H1 (cell line): ENCODE results near the gene GREB1L. TPM values are rescaled to one million over a fixed set of nuclear protein-coding genes. Genes with fewer than 3 reads are reported as not detected.

Experiments used
- CTCF ChIA-PET: fragments of 300-600 bp; sonication (Branson Sonifier 250); formaldehyde crosslinking; loops from one replicate; lab custom pipeline; 2021; ENCODE audit not compliant: partially characterized antibody; lab: Charles Lee
- POLR2A ChIA-PET: fragments of 300-600 bp; sonication (Branson Sonifier 250); formaldehyde crosslinking; loops from one replicate; lab custom pipeline; 2021; ENCODE audit warnings: inconsistent platforms; ENCODE audit not compliant: partially characterized antibody; lab: Charles Lee
- DNase-seq, 2 experiments: peaks; one replicate each; pipeline versions ENCODE4 v3.0.0 to v3.0.0-alpha.2; 2010 to 2022; ENCODE audit warnings: low spot score in 2 of 2, low read depth in 1 of 2, mixed read lengths in 1 of 2
- FAIRE-seq: peaks from 2 replicates; lab custom pipeline; 2011; peaks lifted over from hg19 to GRCh38; lab: Jason Lieb, UNC
- H2AFZ ChIP-seq: 2 replicates; pipeline ENCODE4 v1.8.1; 2012; ENCODE audit warnings: low read length, inconsistent platforms
- H2AK5ac ChIP-seq: 2 replicates; pipeline ENCODE4 v1.6.1; 2013; ENCODE audit warnings: low read depth, low read length
- H2BK120ac ChIP-seq: replicated peaks from 2 replicates; pipeline ENCODE3; 2013; ENCODE audit warnings: low read depth, low read length, inconsistent platforms
- H2BK12ac ChIP-seq: 2 replicates; pipeline ENCODE4 v1.6.1; 2013; ENCODE audit warnings: low read depth, low read length
- H2BK15ac ChIP-seq: 2 replicates; pipeline ENCODE4 v1.6.1; 2013; ENCODE audit warnings: low read length
- H2BK20ac ChIP-seq: 2 replicates; pipeline ENCODE4 v1.6.1; 2013; ENCODE audit warnings: low read length
- H2BK5ac ChIP-seq: 2 replicates; pipeline ENCODE4 v1.6.1; 2013; ENCODE audit warnings: low read depth, low read length
- H3K14ac ChIP-seq: 2 replicates; pipeline ENCODE4 v1.6.1; 2013; ENCODE audit warnings: inconsistent platforms; ENCODE audit not compliant: insufficient read length
- H3K18ac ChIP-seq: 2 replicates; pipeline ENCODE4 v1.6.1; 2013; ENCODE audit warnings: low read length; ENCODE audit errors: extremely low read depth
- H3K23ac ChIP-seq: 2 replicates; pipeline ENCODE4 v1.6.1; 2013; ENCODE audit warnings: inconsistent platforms; ENCODE audit not compliant: insufficient read length
- H3K23me2 ChIP-seq: 2 replicates; pipeline ENCODE4 v1.6.1; 2013; ENCODE audit warnings: low read depth, low read length
- H3K27ac ChIP-seq: 2 replicates; pipeline ENCODE4 v1.6.1; 2011; ENCODE audit warnings: low read depth, low read length, inconsistent platforms
- H3K27me3 ChIP-seq, 4 experiments: replicated peaks in 1 of 4; 1 replicate in 1 of 4; 2 replicates in 3 of 4; pipeline versions ENCODE4 v1.6.1 to v1.8.1; 2011 to 2013; ENCODE audit warnings: low read length in 3 of 4, mild to moderate bottlenecking in 3 of 4, inconsistent platforms in 2 of 4, mixed read lengths in 2 of 4, moderate library complexity in 1 of 4; ENCODE audit not compliant: control insufficient read depth in 3 of 4, insufficient read depth in 3 of 4; ENCODE audit errors: extremely low read depth in 1 of 4
- H3K36me3 ChIP-seq, 4 experiments: 2 replicates each; pipeline versions ENCODE4 v1.6.1 to v1.8.1; 2011 to 2013; ENCODE audit warnings: mild to moderate bottlenecking in 4 of 4, low read length in 3 of 4, moderate library complexity in 2 of 4, control low read depth in 1 of 4, inconsistent platforms in 1 of 4; ENCODE audit not compliant: insufficient read depth in 4 of 4, control insufficient read depth in 2 of 4
- H3K4ac ChIP-seq: replicated peaks from 2 replicates; pipeline ENCODE3; 2013; ENCODE audit warnings: low read length, low read depth, mixed read lengths, inconsistent platforms; ENCODE audit not compliant: insufficient read length
- H3K4me1 ChIP-seq, 4 experiments: replicated peaks in 1 of 4; 1 replicate in 1 of 4; 2 replicates in 3 of 4; pipeline versions ENCODE4 v1.6.1 to v1.8.1; 2011 to 2013; ENCODE audit warnings: low read length in 3 of 4, inconsistent platforms in 2 of 4, mixed read lengths in 1 of 4; ENCODE audit not compliant: insufficient read depth in 4 of 4, control insufficient read depth in 3 of 4
- H3K4me2 ChIP-seq, 2 experiments: 2 replicates each; pipeline versions ENCODE4 v1.6.1 to v1.8.1; 2011 to 2013; ENCODE audit warnings: low read depth in 2 of 2, low read length in 2 of 2, control low read depth in 1 of 2, inconsistent platforms in 1 of 2, mild to moderate bottlenecking in 1 of 2; ENCODE audit not compliant: insufficient read depth in 1 of 2
- H3K4me3 ChIP-seq, 4 experiments: fragments of 200-600, 300-600 bp in 1 of 4; sonication (generic), shearing (Covaris generic), sonication (Bioruptor Twin) in 1 of 4; 2 replicates each; pipeline versions ENCODE4 v1.5.1 to v1.8.1; 2011 to 2016; ENCODE audit warnings: low read length in 4 of 4, low read depth in 3 of 4, control low read depth in 2 of 4, inconsistent platforms in 2 of 4, mild to moderate bottlenecking in 2 of 4, mixed read lengths in 1 of 4, moderate library complexity in 1 of 4; ENCODE audit not compliant: insufficient read depth in 2 of 4; ENCODE audit errors: extremely low read depth in 1 of 4
- H3K56ac ChIP-seq: replicated peaks from 2 replicates; pipeline ENCODE3; 2013; ENCODE audit warnings: low read depth, mild to moderate bottlenecking, mixed read lengths, low read length, inconsistent platforms; ENCODE audit not compliant: insufficient read length
- H3K79me1 ChIP-seq: 2 replicates; pipeline ENCODE4 v1.6.1; 2013; ENCODE audit warnings: low read depth, low read length, control low read depth
- H3K79me2 ChIP-seq, 2 experiments: 2 replicates each; pipeline versions ENCODE4 v1.6.1 to v1.8.1; 2012 to 2013; ENCODE audit warnings: low read length in 2 of 2, mild to moderate bottlenecking in 2 of 2, inconsistent platforms in 1 of 2; ENCODE audit not compliant: insufficient read depth in 2 of 2, control insufficient read depth in 1 of 2
- H3K9ac ChIP-seq, 4 experiments: replicated peaks in 1 of 4; 1 replicate in 1 of 4; 2 replicates in 3 of 4; pipeline versions ENCODE4 v1.6.1 to v1.8.1; 2011 to 2013; ENCODE audit warnings: low read depth in 3 of 4, low read length in 3 of 4, control low read depth in 2 of 4, mild to moderate bottlenecking in 2 of 4, moderate library complexity in 2 of 4, inconsistent platforms in 1 of 4; ENCODE audit errors: extremely low read depth in 1 of 4
- H3K9me3 ChIP-seq, 2 experiments: 2 replicates each; pipeline versions ENCODE4 v1.6.1 to v1.8.1; 2012 to 2013; ENCODE audit warnings: mild to moderate bottlenecking in 2 of 2, moderate library complexity in 2 of 2, control low read depth in 1 of 2, inconsistent platforms in 1 of 2, low read depth in 1 of 2, low read length in 1 of 2, mixed read lengths in 1 of 2; ENCODE audit not compliant: insufficient read depth in 2 of 2
- H4K20me1 ChIP-seq, 2 experiments: replicated peaks in 1 of 2; 2 replicates each; pipeline versions ENCODE3 to v1.8.1; 2011 to 2013; ENCODE audit warnings: inconsistent platforms in 2 of 2, low read length in 2 of 2, mild to moderate bottlenecking in 1 of 2; ENCODE audit not compliant: insufficient read depth in 2 of 2, control insufficient read depth in 1 of 2
- H4K5ac ChIP-seq: 2 replicates; pipeline ENCODE4 v1.6.1; 2013; ENCODE audit warnings: low read length, low read depth, mixed read lengths, inconsistent platforms; ENCODE audit not compliant: insufficient read length
- H4K8ac ChIP-seq: 2 replicates; pipeline ENCODE4 v1.8.0; 2013; ENCODE audit warnings: mild to moderate bottlenecking, moderate library complexity, low read length, inconsistent platforms; ENCODE audit not compliant: insufficient read depth; ENCODE audit errors: extremely low read depth
- H4K91ac ChIP-seq: replicated peaks from 2 replicates; pipeline ENCODE3; 2013; ENCODE audit warnings: low read length, mixed read lengths, inconsistent platforms; ENCODE audit not compliant: insufficient read length
- BCL11A ChIP-seq, 2 experiments: IDR thresholded peaks; one replicate each; pipeline ENCODE4 v1.6.1; 2011; ENCODE audit warnings: low read depth in 2 of 2, low read length in 2 of 2, mild to moderate bottlenecking in 2 of 2
- CTBP2 ChIP-seq: IDR thresholded peaks from 2 replicates; pipeline ENCODE4 v1.7.0; 2011; ENCODE audit warnings: borderline replicate concordance, mild to moderate bottlenecking, moderate library complexity, mixed read lengths, low read length; ENCODE audit not compliant: insufficient read depth, insufficient read length
- FOSL1 ChIP-seq: IDR thresholded peaks from 2 replicates; pipeline ENCODE4 v1.6.1; 2011; ENCODE audit warnings: mild to moderate bottlenecking, low read depth, low read length, moderate library complexity; ENCODE audit not compliant: insufficient read depth
- JUND ChIP-seq: IDR thresholded peaks from 2 replicates; pipeline ENCODE4 v1.6.1; 2011; ENCODE audit warnings: mild to moderate bottlenecking, improper control_type of control experiment, low read length
- KDM1A ChIP-seq: fragments of 200-600, 300-600 bp; sonication (generic); IDR thresholded peaks from 2 replicates; pipeline ENCODE4 v1.7.1; 2016; ENCODE audit warnings: mild to moderate bottlenecking, low read length, borderline replicate concordance
- KDM4A ChIP-seq: IDR thresholded peaks from one replicate; pipeline ENCODE4 v1.7.1; 2012; ENCODE audit warnings: low read depth, mild to moderate bottlenecking, moderate library complexity, low read length, inconsistent platforms; ENCODE audit not compliant: severe bottlenecking
- POLR2A ChIP-seq, 2 experiments: IDR thresholded peaks; 1 replicate in 1 of 2; 2 replicates in 1 of 2; pipeline ENCODE4 v1.6.1; 2011; ENCODE audit warnings: low read depth in 2 of 2, low read length in 2 of 2, mild to moderate bottlenecking in 2 of 2; ENCODE audit errors: control extremely low read depth in 1 of 2
- SIRT6 ChIP-seq: IDR thresholded peaks from one replicate; pipeline ENCODE4 v1.7.1; 2012; ENCODE audit warnings: low read length, inconsistent platforms
- TAF7 ChIP-seq: optimal IDR thresholded peaks from 2 replicates; pipeline ENCODE3; 2011; ENCODE audit warnings: low read depth, mild to moderate bottlenecking, inconsistent platforms, low read length, moderate library complexity, borderline replicate concordance
- TCF12 ChIP-seq: IDR thresholded peaks from 2 replicates; pipeline ENCODE4 v1.6.1; 2011; ENCODE audit warnings: low read depth, mild to moderate bottlenecking, low read length
- ZNF274 ChIP-seq: IDR thresholded peaks from 2 replicates; pipeline ENCODE4 v1.7.0; 2012; ENCODE audit warnings: low read length, borderline replicate concordance; ENCODE audit errors: extremely low read depth
- WGBS, 2 experiments: shearing (Covaris generic) in 1 of 2; methylation state at CpG; one replicate each; pipeline versions ENCODE4 v1.1.6 to v1.1.7; 2013 to 2015; ENCODE audit warnings: low lambda C conversion rate in 2 of 2, mixed read lengths in 2 of 2, inconsistent platforms in 1 of 2, low coverage in 1 of 2, missing lambda C conversion rate in 1 of 2; ENCODE audit not compliant: insufficient replicate concordance in 2 of 2, insufficient coverage in 1 of 2, insufficient read length in 1 of 2; ENCODE audit errors: extremely low coverage in 1 of 2, missing lambda C conversion rate in 1 of 2; 5-methylcytosine and 5-hydroxymethylcytosine counted together
- polyA plus RNA-seq, 7 experiments: library from polyadenylated mRNA; depleted of rRNA in 3 of 7; stranded (reverse) in 5 of 7; unstranded in 2 of 7; fragments of >200 nt in 5 of 7; fragments of 200-250 nt in 2 of 7; gene quantifications; 1 replicate in 5 of 7; 2 replicates in 1 of 7; 4 replicates in 1 of 7; pipeline versions ENCODE4 v1.2.1 to v1.2.3, GENCODE V29; 2011 to 2013; ENCODE audit warnings: missing spikeins in 2 of 7, mixed read lengths in 2 of 7
- total RNA-seq: library from RNA; stranded (reverse); fragmentation: NEBNext Ultra II Directional; extraction: Animal tissue kit (Norgen Biotek cat#: 25700); gene quantifications from 2 replicates; pipeline ENCODE4 v1.2.1, GENCODE V29; 2021

Gene GREB1L
- total and polyA plus RNA-seq, 2 of the 8 experiments (the other 6 are each of a cell fraction or from before 2014, with no cell fraction given) = 0.34 to 1.6 TPM

- Histone ChIP-seq H2AK5ac (no peak overlapping the region), H3K23me2 (no peaks in the 10 kb centered on the region), H3K4me3 (no peak overlapping the region), H2AFZ (no peak overlapping the region), H3K23ac (no peak overlapping the region), H3K9ac (no peak overlapping the region), H4K8ac (no peak overlapping the region), H3K9me3 (no peaks in the 10 kb centered on the region), H3K27ac (no peak overlapping the region), H3K4me2 (no peak overlapping the region), H3K36me3 (peaks cover 0 to 5% (median 0%) of the 10 kb centered on the region in 4 experiments; a peak in 1 of 8 replicates), H3K18ac (no peak overlapping the region), H3K56ac (no peak overlapping the region), H2BK120ac (no peak overlapping the region), H3K79me2 (no peaks in the 10 kb centered on the region), H4K20me1 (no peaks in the 10 kb centered on the region), H2BK5ac (no peak overlapping the region), H3K14ac (no peak overlapping the region), H4K91ac (no peak overlapping the region), H3K4me1 (no peaks in the 10 kb centered on the region), H3K27me3 (no peaks in the 10 kb centered on the region), H4K5ac (no peak overlapping the region), H2BK20ac (no peak overlapping the region), H3K79me1 (no peaks in the 10 kb centered on the region), H3K4ac (no peak overlapping the region), H2BK12ac (no peak overlapping the region), H2BK15ac (no peak overlapping the region)
- FAIRE-seq (no peak), DNase-seq (no peak)
- 77% methylated on average over 4 of the region's 4 CpGs; no CpG with 5 or more reads in 1 of the 2 experiments for WGBS, 2 experiments
- CTCF ChIA-PET = interaction anchor here (0.9 to 1.1 kb wide), 2 partner anchors 243 to 247 kb away, joined by 3 read pairs; no protein-coding TSS in a partner anchor
- TF ChIP-seq ZNF274 (no peak), TAF7 (no peak), KDM4A (no peak), KDM1A (no peak), FOSL1 (no peak), BCL11A (IDR thresholded peaks at IDR 0.05; ENCODE audit: low read depth in 2 of 2, low read length in 2 of 2) (no peak), POLR2A (IDR thresholded peaks at IDR 0.05; ENCODE audit: control extremely low read depth in 1 of 2, low read depth in 2 of 2, low read length in 2 of 2) (no peak), SIRT6 (no peak), TCF12 (no peak), CTBP2 (no peak), JUND (no peak)
- POLR2A ChIA-PET = no interaction called here
Observed at GRCh38 chr18:21439431-21439846, 197.4 kb downstream of the GREB1L start.
